CMK (cell line): ENCODE results near the gene ARSI.
"Not testable (repeated sequence)": the region's sequence is repeated elsewhere in the genome, so short reads cannot be mapped to it uniquely, and the experiment has no call there.

ENCODE experiments used
- DNase-seq: peaks from one replicate; pipeline ENCODE4 v3.0.0-alpha.2; 2010; ENCODE audit warnings: low read depth

Gene ARSI

DNA sequence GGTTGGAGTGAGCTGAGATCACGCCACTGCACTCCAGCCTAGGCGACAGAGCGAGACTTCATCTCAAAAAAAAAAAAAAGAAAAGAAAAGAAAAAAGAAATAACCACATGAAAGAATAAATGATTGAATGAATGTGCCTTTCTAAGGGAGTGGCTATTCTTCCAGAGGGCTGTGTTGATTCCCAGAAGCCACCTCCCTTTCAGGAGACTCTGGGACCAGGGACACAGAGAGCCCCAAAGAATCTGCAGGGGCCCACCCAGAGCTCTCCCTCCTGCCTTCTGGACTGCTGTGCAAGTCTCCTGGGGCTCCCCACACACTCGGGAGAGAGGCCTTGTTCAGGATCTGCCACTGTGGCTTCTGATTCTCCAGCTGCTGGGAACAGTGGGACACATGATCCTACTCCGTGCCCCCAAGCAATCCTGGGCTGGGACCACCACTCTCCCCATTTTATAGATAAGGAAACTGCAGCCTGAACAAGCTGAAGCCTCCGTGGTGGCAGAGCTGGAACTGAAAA is 36.8 kb downstream of the ARSI start:
- no peak for DNase-seq

- DNase-seq = no peak
These were observed 37.8 kb downstream of the ARSI start for GRCh38 chr5:150264667-150265603.

- DNase-seq = no peak
These were observed 38.7 kb downstream of the ARSI start for GRCh38 chr5:150263801-150264621.

DNA sequence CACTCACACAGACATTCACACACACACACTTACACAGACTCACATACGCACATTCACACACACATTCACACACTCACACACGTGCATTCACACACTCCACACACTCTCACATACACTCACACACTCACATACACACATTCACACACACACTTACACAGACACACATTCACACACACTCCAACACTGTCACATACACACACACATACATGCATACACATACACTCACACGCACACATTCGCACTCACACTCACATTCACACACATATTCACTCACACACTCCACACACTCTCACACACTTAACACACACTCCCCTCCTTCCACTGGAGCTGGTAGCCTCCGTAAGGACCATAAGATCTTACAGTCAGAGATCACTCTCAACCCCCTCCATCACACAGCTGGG is 39.3 kb downstream of the ARSI start:
- DNase-seq = no peak

GRCh38 chr5:150262502-150262901 is 40.2 kb downstream of the ARSI start:
- DNase-seq = no peak

DNA sequence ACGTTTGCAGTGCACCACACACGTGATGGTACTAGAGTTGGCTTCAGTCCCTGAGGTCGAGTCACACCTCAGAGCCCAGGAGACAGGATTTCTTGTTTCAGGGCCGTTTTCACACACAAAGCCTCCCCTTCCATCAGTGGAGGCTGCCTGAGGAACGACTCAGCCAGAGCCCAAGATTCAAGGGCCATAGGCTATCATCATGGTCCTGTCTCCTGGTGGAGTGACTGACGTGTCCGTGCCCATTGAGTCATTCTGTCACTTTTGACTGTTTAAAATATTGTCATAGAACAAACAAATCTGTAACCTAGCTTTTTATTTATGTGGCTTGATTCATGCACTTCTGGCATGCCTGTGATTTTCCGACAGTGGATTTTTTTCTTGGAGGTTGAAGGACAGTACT is 41.5 kb downstream of the ARSI start:
- no peak for DNase-seq

GRCh38 chr5:150258130-150258529 is 44.6 kb downstream of the ARSI start:
- no peak for DNase-seq

- no peak for DNase-seq
These were observed 45.3 kb downstream of the ARSI start for GRCh38 chr5:150257424-150257823.

DNA sequence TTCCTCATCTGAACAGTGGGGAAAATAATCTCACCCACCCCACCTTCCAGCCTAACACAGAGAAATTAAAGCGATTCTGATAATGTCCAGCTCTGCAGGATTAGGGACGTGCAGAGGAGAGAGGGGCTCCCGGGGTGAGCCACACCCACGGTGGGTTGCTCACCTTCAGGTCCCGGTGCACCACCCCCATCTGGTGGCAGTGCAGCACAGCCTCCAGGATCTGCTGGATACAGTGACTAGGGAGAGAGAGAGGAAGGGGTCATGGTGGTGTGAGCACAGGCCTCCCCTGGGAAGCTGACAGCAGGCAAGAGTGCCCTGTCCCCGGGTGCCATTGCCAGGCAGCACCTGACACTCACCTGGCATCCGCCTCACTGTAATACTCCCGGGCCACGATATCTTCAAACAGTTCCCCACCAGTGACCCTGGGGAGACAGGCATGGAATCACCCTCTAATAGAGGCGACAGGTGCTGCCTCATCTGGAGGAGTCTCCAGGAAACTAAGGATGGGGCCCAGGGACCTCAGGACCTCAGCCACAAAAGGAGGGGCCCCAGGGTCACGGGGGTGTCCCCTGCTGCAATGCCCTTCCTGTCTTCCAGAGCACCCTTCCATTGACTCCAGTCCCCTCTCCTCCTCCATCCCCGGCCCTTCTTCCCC is 46.2 kb downstream of the ARSI start:
- DNase-seq = no peak

GRCh38 chr5:150255659-150256409 is 46.9 kb downstream of the ARSI start:
- no peak for DNase-seq

DNA sequence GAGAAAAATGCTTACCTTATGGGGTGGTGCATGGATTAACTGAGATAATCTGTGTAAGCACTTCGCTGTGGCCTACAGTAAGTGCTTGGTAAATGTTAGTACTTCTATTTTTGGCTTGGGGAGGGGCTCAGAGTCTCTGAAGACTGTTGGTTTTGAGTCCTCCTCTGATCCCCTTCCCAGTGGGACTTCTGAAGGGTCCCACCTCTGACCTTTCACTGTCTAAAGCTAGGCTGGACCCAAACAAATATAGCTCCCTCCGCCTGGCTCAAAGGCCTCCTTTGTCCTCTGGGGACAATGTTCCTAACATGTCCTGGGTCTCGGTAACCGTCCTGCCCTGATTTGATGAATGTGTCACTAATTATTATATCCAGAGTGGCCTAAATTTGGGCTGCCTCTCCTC is 47.9 kb downstream of the ARSI start:
- no peak for DNase-seq

DNA sequence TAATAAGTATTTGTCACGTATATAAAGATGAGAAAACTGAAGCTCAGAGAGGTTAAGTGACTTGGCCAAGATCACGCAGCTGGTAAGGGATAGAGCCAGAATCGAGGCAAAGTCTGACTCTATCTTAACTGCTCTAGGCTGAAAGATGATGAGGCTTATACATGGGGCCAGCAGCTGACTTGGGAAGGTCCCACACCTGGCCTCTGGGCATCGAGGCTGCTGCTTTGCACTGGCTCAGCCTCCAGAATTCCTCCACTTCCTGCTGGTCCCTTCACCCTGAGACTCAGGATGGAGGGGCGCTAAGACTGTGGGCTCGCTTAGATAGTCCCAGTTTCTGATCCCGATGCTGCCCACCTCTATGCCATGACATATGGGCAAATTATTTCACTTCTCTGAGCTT is 48.3 kb downstream of the ARSI start:
- no peak for DNase-seq

GRCh38 chr5:150253416-150254208 is 49.1 kb downstream of the ARSI start:
- DNase-seq = no peak

DNA sequence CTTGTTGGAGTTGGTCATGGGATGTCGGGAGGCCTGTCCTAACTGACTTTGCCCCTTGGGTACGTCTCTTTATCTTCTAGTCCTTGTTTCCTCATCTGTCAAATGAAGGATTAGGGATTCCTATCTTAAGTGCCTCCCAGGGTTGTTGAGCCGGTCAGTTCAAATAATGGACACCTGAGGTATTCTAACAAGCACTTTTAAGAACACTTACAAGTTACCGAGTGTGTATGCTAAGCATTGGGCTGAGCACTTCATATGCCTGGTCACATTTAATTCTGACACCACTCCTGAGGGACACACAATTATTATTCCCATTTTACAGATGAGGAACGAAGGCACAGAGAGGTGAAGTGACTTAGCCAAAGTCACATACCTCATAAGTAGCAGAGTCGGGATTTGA is 50.2 kb downstream of the ARSI start:
- DNase-seq = no peak

DNA sequence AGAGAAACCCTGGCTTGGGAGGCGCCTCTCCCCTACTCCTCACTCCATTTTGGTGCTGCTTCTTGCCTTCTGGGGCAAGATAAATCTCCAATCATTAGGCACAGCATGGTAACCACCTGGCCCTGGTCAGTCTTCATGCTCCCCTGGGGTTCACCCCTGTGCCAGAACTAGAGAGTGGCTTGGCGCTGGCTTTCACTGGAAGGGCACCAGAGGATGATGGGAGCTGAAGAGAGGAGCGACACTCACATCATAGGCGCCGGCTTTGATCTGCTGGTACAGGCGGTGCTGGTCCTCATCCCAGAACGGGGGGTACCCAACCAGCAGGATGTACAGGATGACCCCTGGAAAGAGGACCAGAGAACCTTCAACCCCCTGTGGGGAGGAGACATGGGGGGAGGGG is 51.2 kb downstream of the ARSI start:
- DNase-seq = no peak

- no peak for DNase-seq
These were observed 53.0 kb downstream of the ARSI start for GRCh38 chr5:150249744-150250143.

DNA sequence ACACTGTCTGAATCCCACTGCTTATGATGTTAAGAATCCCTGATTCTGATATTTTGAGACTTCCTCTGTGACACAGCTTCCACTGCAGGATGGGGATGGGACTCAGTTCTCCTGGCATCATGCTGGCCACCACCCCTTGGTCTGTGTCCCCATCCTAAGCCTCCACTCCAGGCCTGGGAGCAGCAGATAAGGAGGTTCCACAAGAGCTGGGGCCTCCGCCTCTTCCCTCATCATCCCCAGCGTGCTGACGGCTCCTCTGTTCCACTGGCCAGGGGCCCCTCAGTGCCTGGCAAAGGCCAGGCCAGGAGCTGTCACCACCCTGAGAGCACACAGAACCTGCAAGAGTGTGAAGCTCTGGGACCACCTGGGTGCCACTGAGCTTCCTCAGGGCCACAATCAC is 53.8 kb downstream of the ARSI start:
- DNase-seq = no peak

- not testable (repeated sequence) for DNase-seq
These were observed 54.2 kb downstream of the ARSI start for GRCh38 chr5:150248493-150248892.

GRCh38 chr5:150247726-150248125 is 55.0 kb downstream of the ARSI start:
- DNase-seq = no peak

DNA sequence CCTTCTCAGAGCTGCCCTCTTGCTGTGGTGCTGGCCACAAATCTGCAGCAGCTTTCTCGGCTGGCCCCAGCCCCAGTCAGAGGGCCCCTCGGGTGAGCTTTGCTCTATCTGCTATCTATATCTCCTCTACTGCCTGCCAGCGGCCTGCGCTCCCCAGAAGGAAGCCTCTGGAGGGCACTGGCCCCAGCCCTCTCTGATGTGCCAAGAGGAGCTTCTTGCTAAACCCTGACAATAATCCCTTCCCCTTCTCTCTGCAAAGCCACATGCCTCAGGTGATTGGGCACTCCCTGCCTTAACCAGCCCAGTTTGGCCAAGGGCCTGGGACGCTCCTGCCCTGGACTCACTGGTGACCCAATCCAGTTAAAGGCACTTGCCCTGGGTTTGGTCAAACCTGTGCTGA is 55.9 kb downstream of the ARSI start:
- no peak for DNase-seq

- DNase-seq = no peak
These were observed 56.3 kb downstream of the ARSI start for GRCh38 chr5:150246429-150246828.
